ENCODE results near the gene EPRS1. TPM values are rescaled to one million over a fixed set of nuclear protein-coding genes. Genes with fewer than 3 reads are reported as not detected.

The EPRS1 gene
- total and polyA plus RNA-seq, 2 of the 13 experiments (the other 11 are each of a cell fraction or from before 2014, with no cell fraction given) = 86.1 to 124 TPM

DNA sequence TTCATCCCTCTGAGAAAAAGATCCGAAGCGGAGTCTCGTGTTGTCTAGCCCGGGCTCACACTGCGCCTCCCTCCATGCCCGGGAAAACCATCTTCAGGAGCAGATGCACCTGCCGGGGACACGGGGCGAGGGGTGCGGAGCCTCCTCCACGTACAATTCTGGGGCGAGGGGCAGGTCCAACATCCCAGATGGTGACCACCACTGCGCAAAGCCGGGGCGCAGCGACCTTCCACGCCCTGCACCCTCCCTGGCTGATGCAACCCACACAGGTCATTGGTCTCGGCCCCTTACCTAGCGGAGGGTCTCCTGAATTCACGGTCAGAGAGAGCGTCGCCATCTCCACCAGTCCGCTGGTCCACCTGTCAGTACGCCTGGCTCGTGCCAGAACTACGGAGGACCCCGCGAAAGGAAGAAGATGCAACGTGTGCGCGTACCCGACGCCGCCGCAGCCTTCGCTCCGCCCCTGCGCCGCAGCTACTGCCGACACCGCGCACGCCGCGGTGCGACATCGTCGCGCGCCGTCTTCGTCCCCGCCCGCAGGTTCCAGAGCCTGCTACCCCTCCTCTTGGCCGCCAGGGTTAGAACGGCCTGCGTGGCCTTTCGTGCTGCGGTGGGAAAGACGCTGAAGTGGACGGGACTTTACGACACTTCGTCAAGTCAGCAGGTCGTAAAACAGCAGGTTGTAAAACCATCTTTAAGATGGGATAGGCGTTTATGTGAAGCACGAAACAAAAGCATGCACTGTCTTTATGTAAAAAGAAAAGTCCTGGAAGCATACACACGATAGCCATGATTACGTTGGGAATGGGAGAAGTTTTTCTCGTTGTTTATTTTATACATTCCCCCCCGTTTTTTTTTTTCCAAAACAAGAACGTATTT is at the start of gene EPRS1 (continued):
- TF ChIP-seq, protein P1, sequence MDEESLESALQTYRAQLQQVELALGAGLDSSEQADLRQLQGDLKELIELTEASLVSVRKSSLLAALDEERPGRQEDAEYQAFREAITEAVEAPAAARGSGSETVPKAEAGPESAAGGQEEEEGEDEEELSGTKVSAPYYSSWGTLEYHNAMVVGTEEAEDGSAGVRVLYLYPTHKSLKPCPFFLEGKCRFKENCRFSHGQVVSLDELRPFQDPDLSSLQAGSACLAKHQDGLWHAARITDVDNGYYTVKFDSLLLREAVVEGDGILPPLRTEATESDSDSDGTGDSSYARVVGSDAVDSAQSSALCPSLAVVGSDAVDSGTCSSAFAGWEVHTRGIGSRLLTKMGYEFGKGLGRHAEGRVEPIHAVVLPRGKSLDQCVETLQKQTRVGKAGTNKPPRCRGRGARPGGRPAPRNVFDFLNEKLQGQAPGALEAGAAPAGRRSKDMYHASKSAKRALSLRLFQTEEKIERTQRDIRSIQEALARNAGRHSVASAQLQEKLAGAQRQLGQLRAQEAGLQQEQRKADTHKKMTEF (CRISPR knock-in tag; IDR thresholded peaks at IDR 0.05) = peak; percentile 90
- TF ChIP-seq, protein P2, sequence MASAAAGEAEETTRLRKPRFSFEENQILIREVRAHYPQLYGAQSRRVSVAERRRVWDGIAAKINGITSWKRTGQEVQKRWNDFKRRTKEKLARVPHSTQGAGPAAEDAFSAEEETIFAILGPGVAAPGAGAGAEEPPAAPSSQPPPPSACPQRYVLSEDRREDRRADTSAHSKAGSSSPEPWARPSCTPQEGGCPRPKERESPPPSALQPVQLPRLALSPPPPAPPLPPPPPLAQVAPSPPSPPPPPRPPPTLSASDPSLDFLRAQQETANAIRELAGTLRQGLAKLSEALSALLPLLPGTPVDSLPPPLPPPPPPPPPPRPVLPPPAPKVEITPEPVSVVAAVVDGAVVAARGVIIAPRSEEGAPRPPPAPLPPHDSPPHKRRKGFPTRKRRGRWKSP (CRISPR knock-in tag; IDR thresholded peaks at IDR 0.05) = peak; percentile 91
- TF ChIP-seq CC2D1A (CRISPR knock-in tag; IDR thresholded peaks at IDR 0.05) (no peak), MAF1 (CRISPR knock-in tag; IDR thresholded peaks at IDR 0.05; ENCODE audit: borderline replicate concordance) (no peak), ZNF598 (CRISPR knock-in tag; IDR thresholded peaks at IDR 0.05; ENCODE audit: borderline replicate concordance) (peak; percentile 69; the same call in 1 of the 2 replicates), ESRRA (CRISPR knock-in tag; IDR thresholded peaks at IDR 0.05; ENCODE audit: low read depth) (no peak; the same call in 1 of the 2 replicates), STAG1 (CRISPR knock-in tag; IDR thresholded peaks at IDR 0.05) (peak; percentile 44), ZEB1 (IDR thresholded peaks at IDR 0.05; ENCODE audit: insufficient replicate concordance, low read depth) (no peak), ARNT (IDR thresholded peaks at IDR 0.05) (no peak), PRPF4 (IDR thresholded peaks at IDR 0.05; ENCODE audit: low read depth, low read length, poor library complexity, severe bottlenecking) (no peak), ZNF629 (CRISPR knock-in tag; conservative IDR thresholded peaks at IDR 0.05) (peak; percentile 22), ONECUT2 (CRISPR knock-in tag; IDR thresholded peaks at IDR 0.05) (no peak), TAF1 (CRISPR knock-in tag; IDR thresholded peaks at IDR 0.05) (peak; percentile 85), ZBTB38 (CRISPR knock-in tag; IDR thresholded peaks at IDR 0.05) (peak; percentile 96), ZKSCAN5 (CRISPR knock-in tag; IDR thresholded peaks at IDR 0.05) (no peak), TGIF2 (CRISPR knock-in tag; IDR thresholded peaks at IDR 0.05) (peak; percentile 67; the same call in 1 of the 2 replicates), ZSCAN20 (CRISPR knock-in tag; IDR thresholded peaks at IDR 0.05; ENCODE audit: borderline replicate concordance) (no peak), RFXAP (CRISPR knock-in tag; IDR thresholded peaks at IDR 0.05; ENCODE audit: borderline replicate concordance) (peak; percentile 52; the same call in 1 of the 2 replicates), ELF3 (CRISPR knock-in tag; IDR thresholded peaks at IDR 0.05) (peak; percentile 73)
- TF ChIP-seq, protein P3, sequence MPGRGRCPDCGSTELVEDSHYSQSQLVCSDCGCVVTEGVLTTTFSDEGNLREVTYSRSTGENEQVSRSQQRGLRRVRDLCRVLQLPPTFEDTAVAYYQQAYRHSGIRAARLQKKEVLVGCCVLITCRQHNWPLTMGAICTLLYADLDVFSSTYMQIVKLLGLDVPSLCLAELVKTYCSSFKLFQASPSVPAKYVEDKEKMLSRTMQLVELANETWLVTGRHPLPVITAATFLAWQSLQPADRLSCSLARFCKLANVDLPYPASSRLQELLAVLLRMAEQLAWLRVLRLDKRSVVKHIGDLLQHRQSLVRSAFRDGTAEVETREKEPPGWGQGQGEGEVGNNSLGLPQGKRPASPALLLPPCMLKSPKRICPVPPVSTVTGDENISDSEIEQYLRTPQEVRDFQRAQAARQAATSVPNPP (CRISPR knock-in tag; IDR thresholded peaks at IDR 0.05) = no peak
- TF ChIP-seq, protein P4, sequence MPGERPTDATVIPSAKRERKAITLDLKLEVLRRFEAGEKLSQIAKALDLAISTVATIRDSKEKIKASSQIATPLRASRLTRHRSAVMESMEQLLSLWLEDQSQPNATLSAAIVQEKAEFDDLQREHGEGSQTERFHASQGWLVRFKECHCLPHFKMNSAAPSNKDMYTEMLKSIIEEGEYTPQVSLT (CRISPR knock-in tag; IDR thresholded peaks at IDR 0.05; ENCODE audit: borderline replicate concordance, low read depth) = no peak
- TF ChIP-seq, protein P5, sequence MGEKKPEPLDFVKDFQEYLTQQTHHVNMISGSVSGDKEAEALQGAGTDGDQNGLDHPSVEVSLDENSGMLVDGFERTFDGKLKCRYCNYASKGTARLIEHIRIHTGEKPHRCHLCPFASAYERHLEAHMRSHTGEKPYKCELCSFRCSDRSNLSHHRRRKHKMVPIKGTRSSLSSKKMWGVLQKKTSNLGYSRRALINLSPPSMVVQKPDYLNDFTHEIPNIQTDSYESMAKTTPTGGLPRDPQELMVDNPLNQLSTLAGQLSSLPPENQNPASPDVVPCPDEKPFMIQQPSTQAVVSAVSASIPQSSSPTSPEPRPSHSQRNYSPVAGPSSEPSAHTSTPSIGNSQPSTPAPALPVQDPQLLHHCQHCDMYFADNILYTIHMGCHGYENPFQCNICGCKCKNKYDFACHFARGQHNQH (CRISPR knock-in tag; IDR thresholded peaks at IDR 0.05) = peak; percentile 90
- TF ChIP-seq, protein P6, sequence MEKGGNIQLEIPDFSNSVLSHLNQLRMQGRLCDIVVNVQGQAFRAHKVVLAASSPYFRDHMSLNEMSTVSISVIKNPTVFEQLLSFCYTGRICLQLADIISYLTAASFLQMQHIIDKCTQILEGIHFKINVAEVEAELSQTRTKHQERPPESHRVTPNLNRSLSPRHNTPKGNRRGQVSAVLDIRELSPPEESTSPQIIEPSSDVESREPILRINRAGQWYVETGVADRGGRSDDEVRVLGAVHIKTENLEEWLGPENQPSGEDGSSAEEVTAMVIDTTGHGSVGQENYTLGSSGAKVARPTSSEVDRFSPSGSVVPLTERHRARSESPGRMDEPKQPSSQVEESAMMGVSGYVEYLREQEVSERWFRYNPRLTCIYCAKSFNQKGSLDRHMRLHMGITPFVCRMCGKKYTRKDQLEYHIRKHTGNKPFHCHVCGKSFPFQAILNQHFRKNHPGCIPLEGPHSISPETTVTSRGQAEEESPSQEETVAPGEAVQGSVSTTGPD (CRISPR knock-in tag; IDR thresholded peaks at IDR 0.05) = no peak; the same call in 1 of the 2 replicates
